Retinal pigment epithelial cell (primary cell): ENCODE measurements around the gene MBOAT2.

Experiments used
- DNase-seq: peaks from one replicate; pipeline ENCODE4 v3.0.0-alpha.2; 2010; ENCODE audit warnings: low read depth
- H3K4me3 ChIP-seq: 2 replicates; pipeline ENCODE4 v1.5.1; 2011; ENCODE audit warnings: mild to moderate bottlenecking, low read length, control low read depth, moderate library complexity
- TF ChIP-seq, protein P1 (sequence below): conservative IDR thresholded peaks from 2 replicates; pipeline ENCODE4 v1.5.1; 2011; ENCODE audit warnings: low read depth, low read length, control low read depth, inconsistent platforms

Gene MBOAT2

GRCh38 chr2:8849327-8849726 is 154.2 kb downstream of the MBOAT2 start:
- no peak overlapping the region for H3K4me3 ChIP-seq
- DNase-seq, result no peak
- TF ChIP-seq, protein P1, sequence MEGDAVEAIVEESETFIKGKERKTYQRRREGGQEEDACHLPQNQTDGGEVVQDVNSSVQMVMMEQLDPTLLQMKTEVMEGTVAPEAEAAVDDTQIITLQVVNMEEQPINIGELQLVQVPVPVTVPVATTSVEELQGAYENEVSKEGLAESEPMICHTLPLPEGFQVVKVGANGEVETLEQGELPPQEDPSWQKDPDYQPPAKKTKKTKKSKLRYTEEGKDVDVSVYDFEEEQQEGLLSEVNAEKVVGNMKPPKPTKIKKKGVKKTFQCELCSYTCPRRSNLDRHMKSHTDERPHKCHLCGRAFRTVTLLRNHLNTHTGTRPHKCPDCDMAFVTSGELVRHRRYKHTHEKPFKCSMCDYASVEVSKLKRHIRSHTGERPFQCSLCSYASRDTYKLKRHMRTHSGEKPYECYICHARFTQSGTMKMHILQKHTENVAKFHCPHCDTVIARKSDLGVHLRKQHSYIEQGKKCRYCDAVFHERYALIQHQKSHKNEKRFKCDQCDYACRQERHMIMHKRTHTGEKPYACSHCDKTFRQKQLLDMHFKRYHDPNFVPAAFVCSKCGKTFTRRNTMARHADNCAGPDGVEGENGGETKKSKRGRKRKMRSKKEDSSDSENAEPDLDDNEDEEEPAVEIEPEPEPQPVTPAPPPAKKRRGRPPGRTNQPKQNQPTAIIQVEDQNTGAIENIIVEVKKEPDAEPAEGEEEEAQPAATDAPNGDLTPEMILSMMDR, result no peak

DNA sequence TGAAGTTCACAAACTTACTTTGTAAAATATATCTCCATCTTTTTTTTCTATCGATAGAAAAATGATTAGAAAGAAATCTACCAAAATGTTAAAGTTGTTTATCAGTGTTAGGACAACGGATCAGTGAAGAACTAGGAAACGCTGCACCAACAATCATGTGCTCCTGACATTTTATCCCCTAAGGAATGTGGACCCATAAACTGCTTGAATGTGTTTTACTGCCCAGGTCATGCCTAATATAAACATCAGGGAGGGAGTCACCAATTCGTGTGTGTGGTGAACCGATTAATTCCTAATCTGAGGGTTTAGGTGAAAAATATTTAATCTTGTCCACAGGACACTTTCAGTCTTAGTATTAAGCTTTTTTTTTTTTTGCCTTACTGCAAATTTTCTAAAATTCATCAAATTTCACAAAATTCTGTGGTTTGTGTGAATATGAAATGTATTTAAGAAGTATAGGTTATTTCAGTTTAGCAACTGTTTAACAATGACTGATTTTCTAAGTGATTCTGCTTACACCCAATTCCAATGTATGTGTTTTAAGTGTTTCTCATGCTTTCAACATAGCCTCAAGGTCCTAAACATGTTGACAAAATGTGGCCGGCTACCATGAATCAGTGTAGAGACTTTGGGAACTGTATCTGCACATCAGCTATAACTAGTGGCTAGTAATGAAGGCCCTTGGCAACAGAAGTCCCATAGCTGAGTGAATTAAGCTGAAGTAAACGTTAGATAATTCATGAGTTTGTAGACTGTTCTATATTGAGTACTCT is 155.0 kb downstream of the MBOAT2 start:
- DNase-seq, result peak; percentile 50
- TF ChIP-seq, protein P1, result no peak

GRCh38 chr2:8847400-8847799 is 156.1 kb downstream of the MBOAT2 start:
- DNase-seq, result no peak
- TF ChIP-seq, protein P1, result no peak
- H3K4me3 ChIP-seq, result no peak overlapping the region

More for the DNA sequence above, 155.0 kb downstream of the MBOAT2 start:
- H3K4me3 ChIP-seq, result no peak overlapping the region

GRCh38 chr2:8841932-8842331 is 161.6 kb downstream of the MBOAT2 start:
- H3K4me3 ChIP-seq, result no peak overlapping the region
- TF ChIP-seq, protein P1, result no peak
- DNase-seq, result no peak

DNA sequence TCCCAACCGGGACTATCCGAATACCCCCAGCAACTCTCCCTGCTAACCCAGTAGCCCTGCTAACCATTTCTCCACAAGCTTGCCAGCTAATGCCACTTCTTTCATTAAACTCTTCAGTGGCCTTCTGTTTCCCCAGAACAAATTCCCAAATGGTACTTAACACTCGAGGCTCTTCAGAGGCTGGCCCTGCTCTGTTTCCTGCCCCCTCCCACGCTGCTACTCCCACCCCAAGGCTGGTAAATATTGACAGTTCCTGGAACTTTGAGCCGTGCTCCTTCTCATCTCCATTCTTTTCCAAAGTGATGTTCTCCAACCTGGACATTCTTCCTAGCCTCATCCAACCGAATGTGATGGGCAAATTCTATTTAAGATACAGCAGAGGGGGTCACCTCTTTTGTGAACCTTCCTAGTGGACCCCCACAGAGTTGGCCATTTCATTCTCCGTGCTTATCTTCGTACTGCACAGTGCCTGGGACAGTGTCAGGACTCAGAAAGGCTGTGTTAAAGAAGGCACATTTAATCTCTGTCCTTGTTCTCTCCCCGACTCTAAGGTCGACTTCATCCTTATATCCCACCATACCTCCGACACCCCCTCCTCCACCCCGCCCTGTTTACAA is 162.9 kb downstream of the MBOAT2 start:
- TF ChIP-seq, protein P1, result no peak
- no peak overlapping the region for H3K4me3 ChIP-seq

GRCh38 chr2:8839189-8839965 is 164.1 kb downstream of the MBOAT2 start:
- no peak for DNase-seq
- no peak overlapping the region for H3K4me3 ChIP-seq
- TF ChIP-seq, protein P1, result no peak

More for the DNA sequence above, 162.9 kb downstream of the MBOAT2 start:
- no peak for DNase-seq
